HG02642 (cell line): ENCODE measurements around the gene CDSN.

Experiments
- ATAC-seq: cut with Tn5 transposase; IDR thresholded peaks from one replicate; pipeline ENCODE4 v1.9.1; 2021; ENCODE audit warnings: mild to moderate bottlenecking; ENCODE audit not compliant: unreplicated experiment, poor library complexity

CDSN gene

GRCh38 chr6:31149827-31150447, 29.7 kb upstream of the CDSN start:
- ATAC-seq: no peak

GRCh38 chr6:31145386-31145785, 25.1 kb upstream of the CDSN start:
- no peak for ATAC-seq

- no peak for ATAC-seq
Observed at GRCh38 chr6:31144970-31145340, 24.7 kb upstream of the CDSN start.

GRCh38 chr6:31144296-31144969, 24.2 kb upstream of the CDSN start:
- ATAC-seq: no peak

GRCh38 chr6:31143148-31143547, 22.9 kb upstream of the CDSN start:
- ATAC-seq: no peak

- ATAC-seq: no peak
Observed at GRCh38 chr6:31142361-31142761, 22.1 kb upstream of the CDSN start.

GRCh38 chr6:31140643-31141042, 20.4 kb upstream of the CDSN start:
- no peak for ATAC-seq

GRCh38 chr6:31139599-31139998, 19.4 kb upstream of the CDSN start:
- ATAC-seq: no peak

- no peak for ATAC-seq
Observed at GRCh38 chr6:31138982-31139381, 18.7 kb upstream of the CDSN start, which contains the start of gene PSORS1C2. Gene PSORS1C2 (minus strand): TSS chr6:31139066. CDS start chr6:31139026, 40 bp downstream.

- ATAC-seq: no peak
Observed at GRCh38 chr6:31135710-31136109, 15.5 kb upstream of the CDSN start.

GRCh38 chr6:31132806-31133205, 12.6 kb upstream of the CDSN start:
- no peak for ATAC-seq

GRCh38 chr6:31131595-31131994, 11.3 kb upstream of the CDSN start:
- ATAC-seq: no peak

- no peak for ATAC-seq
Observed at GRCh38 chr6:31130751-31131150, 10.5 kb upstream of the CDSN start.

GRCh38 chr6:31129130-31129529, 8.9 kb upstream of the CDSN start:
- ATAC-seq: no peak

- ATAC-seq: no peak
Observed at GRCh38 chr6:31128093-31128676, 7.9 kb upstream of the CDSN start.

- ATAC-seq: no peak
Observed at GRCh38 chr6:31126396-31127175, 6.3 kb upstream of the CDSN start.

- no peak for ATAC-seq
Observed at GRCh38 chr6:31125586-31126363, 5.5 kb upstream of the CDSN start.

- ATAC-seq: no peak
Observed at GRCh38 chr6:31125162-31125561, 4.9 kb upstream of the CDSN start.

- ATAC-seq: no peak
Observed at GRCh38 chr6:31122791-31123706, 2.8 kb upstream of the CDSN start.
